Measurements from ENCODE around the gene TAAR5. TPM values are rescaled to one million over a fixed set of nuclear protein-coding genes. Genes with fewer than 3 reads are reported as not detected.

TAAR5 gene
- total and polyA plus RNA-seq, 9 donors = not detected

GRCh38 chr6:132584698-132585097 lies 4.8 kb downstream of the TAAR5 start:
- H3K4me3 ChIP-seq = no peak overlapping the region
- H3K4me1 ChIP-seq (ENCODE audit: insufficient read depth) = no peaks in the 10 kb centered on the region
- H3K36me3 ChIP-seq = no peaks in the 10 kb centered on the region
- no peaks in the 10 kb centered on the region for H3K9me3 ChIP-seq
- no peak overlapping the region for H3K27ac ChIP-seq
- 73 to 86% (median 86%) methylated on average over 1 of the region's 1 CpG for WGBS, 3 donors
- TF ChIP-seq POLR2A (IDR thresholded peaks at IDR 0.05) (no peak), CTCF (IDR thresholded peaks at IDR 0.05) (no peak), EP300 (IDR thresholded peaks at IDR 0.05) (no peak)
- intact Hi-C loops (cut with DNase I) = no loop called here
- no peak for DNase-seq
- H3K27me3 ChIP-seq = no peaks in the 10 kb centered on the region

- TF ChIP-seq CTCF (IDR thresholded peaks at IDR 0.05) (no peak), POLR2A (IDR thresholded peaks at IDR 0.05) (no peak), EP300 (IDR thresholded peaks at IDR 0.05) (no peak)
- no peak for DNase-seq
- Histone ChIP-seq H3K27me3 (no peaks in the 10 kb centered on the region), H3K36me3 (no peaks in the 10 kb centered on the region), H3K4me3 (no peak overlapping the region), H3K27ac (no peak overlapping the region), H3K4me1 (ENCODE audit: insufficient read depth) (no peaks in the 10 kb centered on the region), H3K9me3 (no peaks in the 10 kb centered on the region)
- intact Hi-C loops (cut with DNase I) = no loop called here
Observed at GRCh38 chr6:132571774-132572173, 17.8 kb downstream of the TAAR5 start.

GRCh38 chr6:132570221-132570777 lies 19.2 kb downstream of the TAAR5 start, which contains the start of gene TAAR6:
Gene TAAR6 (plus strand): TSS chr6:132570322. CDS start chr6:132570322, 0 bp downstream.
- intact Hi-C loops (cut with DNase I) = no loop called here
- TF ChIP-seq POLR2A (IDR thresholded peaks at IDR 0.05) (no peak), EP300 (IDR thresholded peaks at IDR 0.05) (no peak), CTCF (IDR thresholded peaks at IDR 0.05) (no peak)
- Histone ChIP-seq H3K27me3 (no peaks in the 10 kb centered on the region), H3K4me1 (ENCODE audit: insufficient read depth) (no peaks in the 10 kb centered on the region), H3K9me3 (no peaks in the 10 kb centered on the region), H3K4me3 (no peak within 1 kb of the TSS), H3K36me3 (no peaks in the 10 kb centered on the region), H3K27ac (no peak within 1 kb of the TSS)
- DNase-seq = no peak
- WGBS, 3 donors = 77 to 79% (median 79%) methylated on average over 15 of the region's 15 CpGs

- Histone ChIP-seq H3K9me3 (no peaks in the 10 kb centered on the region), H3K27me3 (no peaks in the 10 kb centered on the region), H3K27ac (no peak overlapping the region), H3K4me1 (ENCODE audit: insufficient read depth) (no peaks in the 10 kb centered on the region), H3K36me3 (no peaks in the 10 kb centered on the region), H3K4me3 (no peak overlapping the region)
- no peak for TF ChIP-seq POLR2A (IDR thresholded peaks at IDR 0.05)
- no peak for TF ChIP-seq EP300 (IDR thresholded peaks at IDR 0.05)
- TF ChIP-seq CTCF (IDR thresholded peaks at IDR 0.05) = no peak
- DNase-seq = no peak
- intact Hi-C loops (cut with DNase I) = no loop called here
- WGBS, 3 donors = 33 to 42% (median 42%) methylated on average over 4 of the region's 4 CpGs
Observed at GRCh38 chr6:132569170-132569569, 20.4 kb downstream of the TAAR5 start.
